HG02981 (cell line): ENCODE results near the gene RHEB.

Source experiments
- ATAC-seq: cut with Tn5 transposase; IDR thresholded peaks from one replicate; pipeline ENCODE4 v1.9.1; 2021; ENCODE audit warnings: mild to moderate bottlenecking, moderate library complexity; ENCODE audit not compliant: unreplicated experiment

RHEB gene

DNA sequence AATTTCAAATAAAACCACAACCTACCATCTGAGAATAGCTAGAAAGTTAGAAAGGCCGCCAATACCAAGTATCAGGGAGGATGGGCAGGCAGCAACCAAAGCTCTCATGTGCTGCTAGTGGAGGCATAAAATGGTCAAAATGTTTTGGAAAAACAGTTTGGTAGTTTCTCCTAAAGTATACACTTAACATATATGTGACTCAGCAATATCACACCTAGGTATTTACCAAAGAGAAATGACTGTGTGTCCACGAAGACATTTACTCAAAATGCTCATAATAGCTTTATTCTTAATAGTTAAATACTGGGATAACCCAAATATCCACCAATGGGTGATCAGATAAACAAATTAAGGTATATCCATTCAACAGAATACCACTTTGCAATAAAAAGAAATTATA is 14.3 kb downstream of the RHEB start:
- no peak for ATAC-seq

DNA sequence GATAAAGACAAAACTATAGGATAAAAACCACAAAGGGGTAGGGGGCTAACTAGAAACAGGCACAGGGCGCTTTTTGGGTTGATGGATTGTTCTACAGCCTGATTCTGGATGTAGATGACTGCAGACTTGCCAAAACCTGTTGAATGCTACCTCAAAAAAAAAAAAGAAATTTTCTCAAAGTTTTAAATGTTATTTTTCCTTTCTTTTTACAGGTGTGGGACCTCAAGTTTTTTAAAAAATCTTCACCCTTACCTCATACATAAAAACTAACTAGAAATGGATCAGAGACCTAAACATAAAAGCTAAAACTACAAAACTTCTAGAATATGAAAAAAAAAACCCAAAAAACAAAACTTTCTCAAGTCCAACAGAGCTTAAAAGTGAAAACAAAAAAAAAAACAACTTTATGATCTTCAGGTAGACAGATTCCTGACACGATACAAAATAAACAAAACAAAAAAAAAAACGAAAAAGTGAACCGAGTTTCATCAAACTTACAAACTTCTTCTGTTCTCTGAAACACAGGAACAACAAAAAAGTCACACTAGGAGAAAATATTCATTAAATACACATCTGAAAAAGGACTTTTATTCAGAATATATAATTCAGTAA is 14.9 kb downstream of the RHEB start:
- no peak for ATAC-seq

DNA sequence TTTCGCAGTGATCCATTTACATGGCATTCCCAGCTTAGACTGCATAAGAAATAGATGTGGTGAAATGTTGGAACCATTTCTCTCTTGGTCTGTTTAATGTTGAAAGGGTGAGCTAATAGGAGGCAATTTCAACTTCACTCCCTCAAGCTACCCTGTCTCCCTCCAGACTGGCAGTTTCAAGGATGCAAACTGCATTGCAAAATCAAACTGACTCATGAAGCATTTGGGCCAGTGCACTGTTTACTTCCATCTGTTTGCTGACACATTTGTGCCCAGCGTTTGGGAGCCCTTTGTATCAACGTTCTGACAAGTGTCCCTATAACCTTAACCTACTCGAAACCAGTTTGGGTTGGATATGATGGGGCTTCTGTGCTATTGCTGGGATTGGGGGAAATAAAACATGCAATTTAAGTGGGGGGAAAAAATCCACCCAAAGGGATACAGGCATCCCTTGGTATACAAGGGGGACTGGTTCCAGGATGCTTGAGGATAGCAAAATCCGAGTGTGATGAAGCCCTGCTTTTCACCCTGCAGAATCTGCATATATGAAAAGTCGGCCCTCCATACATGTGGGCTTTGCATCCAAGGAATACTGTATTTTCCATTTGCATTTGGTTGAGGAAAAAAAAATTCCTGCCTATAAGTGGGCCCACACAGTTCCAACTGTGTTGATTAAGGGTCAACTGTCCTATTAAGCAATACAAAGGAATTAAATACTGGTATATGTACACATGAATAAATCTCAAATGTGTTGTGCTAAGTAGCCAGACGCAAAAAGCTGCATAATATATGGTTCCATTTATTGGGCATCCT is 15.6 kb downstream of the RHEB start:
- no peak for ATAC-seq

DNA sequence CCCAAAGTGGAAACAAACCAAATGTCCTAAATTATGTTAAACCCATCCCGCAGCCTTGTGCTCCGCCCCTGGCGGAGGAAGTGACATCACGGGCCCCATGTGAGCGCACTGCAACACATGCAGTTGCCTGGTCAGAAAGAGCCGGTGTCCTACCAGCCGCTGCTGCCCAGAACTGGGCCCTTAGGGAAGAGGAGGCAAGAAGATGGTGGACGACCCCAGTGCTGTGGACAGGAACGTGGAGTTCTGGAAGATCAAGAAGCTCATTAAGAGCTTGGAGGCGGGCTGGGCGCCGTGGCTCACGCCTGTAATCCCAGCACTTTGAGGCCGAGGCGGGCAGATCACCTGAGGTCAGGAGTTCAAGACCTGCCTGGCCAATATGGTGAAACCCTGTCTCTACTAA is 18.0 kb downstream of the RHEB start:
- no peak for ATAC-seq

DNA sequence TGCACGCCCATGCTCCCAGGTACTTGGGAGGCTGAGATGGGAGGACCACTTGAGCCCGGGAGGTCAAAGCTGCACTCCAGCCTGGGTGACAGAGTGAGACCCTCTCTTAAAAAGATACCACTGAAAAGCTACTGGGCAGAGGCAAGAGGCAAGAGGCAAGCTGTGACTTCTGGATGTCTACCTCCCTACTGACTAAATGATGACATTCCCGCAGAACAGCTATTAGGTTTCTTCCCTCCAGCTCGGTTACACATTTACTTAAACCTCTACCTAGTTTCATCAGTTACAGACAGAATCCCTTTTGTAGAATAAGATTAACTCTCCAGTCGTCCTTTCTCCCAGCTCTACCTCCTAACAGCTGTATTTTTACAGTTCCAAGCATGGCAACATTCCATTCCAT is 21.2 kb downstream of the RHEB start:
- no peak for ATAC-seq

DNA sequence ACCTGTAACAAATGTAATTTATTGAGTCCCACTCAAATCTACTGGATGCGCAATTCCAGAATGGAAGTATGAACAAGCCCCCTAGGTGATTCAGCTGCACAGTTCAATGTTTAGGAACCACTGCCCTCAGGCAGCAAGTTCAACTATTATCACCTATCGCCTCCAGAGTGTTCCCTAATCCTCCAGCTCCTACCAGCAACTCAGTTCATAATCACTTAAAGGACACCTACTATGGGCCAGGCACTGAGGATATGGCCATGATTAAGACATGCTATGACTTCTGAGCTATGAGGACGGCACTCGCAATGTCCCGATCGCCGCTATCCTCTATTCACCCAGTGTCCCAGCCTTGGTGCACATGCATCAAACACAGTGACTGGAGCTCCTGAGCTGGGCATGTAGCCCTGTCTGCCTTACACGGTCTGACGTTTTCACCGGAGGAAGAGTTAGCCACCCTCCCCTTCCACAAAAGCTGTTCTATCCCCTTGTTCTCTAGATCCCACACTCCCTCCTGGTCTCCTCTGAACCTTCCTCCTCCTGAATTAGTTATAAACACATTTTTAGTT is 22.3 kb downstream of the RHEB start:
- ATAC-seq: no peak

DNA sequence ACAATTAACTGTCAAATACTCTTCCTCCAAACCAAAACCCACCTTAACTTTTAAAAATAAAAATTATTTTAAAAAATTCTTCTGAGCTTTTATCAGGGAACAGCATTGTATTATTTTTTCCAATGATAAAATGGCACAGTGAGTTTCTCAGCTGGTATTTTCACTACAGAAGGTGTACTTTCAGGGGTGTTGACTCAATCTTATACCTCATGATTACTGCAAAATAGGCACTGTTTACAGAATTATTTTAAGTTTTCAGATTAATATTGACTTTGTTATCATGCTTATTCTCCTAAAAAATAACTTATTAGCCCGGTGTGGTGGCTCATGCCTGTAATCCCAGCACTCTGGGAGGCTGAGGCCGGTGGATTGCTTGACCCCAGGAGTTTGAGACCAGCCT is 24.3 kb downstream of the RHEB start:
- no peak for ATAC-seq

DNA sequence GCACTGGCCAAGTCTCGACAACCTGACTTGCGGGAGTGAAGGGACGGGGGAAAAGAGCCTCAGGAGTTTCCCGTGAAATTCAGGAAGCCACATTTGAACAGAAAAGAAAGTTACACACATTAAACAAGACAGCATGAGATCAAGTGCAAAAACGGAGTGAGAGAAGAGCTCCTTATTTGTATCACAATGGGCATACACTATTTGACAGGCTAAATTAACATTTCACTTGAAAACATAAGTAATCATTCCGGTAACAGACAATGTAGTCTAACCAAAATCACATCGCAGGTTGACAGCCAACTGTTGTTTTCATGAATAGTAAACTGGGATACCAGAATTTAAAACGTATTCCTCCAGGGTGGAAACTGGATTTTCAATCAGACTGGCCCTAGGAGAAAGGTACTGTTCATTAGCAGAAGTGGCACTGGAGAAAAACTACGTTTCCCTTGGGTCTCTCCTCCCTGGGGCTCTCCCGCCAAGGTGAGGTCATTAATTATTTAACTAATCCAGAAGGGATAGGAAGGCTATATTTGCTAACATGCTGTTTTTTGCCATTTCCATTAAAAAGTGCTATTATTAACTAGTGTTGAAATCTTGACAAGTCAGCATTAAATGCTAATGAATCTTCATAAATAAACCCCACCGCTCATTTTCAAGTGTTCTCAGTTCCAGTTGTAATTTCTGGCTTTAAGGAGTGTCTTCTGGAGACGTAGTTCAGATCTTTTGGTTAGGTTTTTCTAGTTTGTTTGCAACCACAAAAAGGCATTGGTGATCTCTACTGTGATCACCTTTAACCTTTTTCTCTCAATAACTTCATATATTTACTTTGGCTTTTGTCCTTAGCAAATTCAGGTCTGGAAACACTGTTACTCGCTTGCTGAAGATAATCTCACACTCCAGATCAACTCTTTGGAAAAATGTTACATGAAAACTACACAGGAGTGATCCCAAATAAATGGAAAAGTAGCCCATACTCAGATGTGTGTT is 25.1 kb downstream of the RHEB start:
- ATAC-seq: no peak

DNA sequence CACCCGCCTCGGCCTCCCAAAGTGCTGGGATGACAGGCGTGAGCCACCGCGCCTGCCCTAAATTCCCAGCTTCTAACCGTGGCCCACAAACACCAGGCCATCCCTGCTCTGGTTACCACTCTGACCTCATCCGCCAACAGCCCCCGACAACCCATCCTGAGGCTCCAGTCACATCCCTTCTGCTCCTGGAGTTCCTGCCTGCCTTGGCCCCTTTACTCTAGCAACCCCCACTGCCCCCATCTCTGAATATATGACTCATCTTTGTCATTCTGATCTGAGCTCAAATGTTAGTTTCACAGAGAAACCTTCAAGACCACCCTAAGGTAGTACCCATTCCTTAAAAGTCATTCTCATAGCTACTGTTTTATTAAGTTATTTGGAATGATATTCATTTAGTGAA is 26.6 kb downstream of the RHEB start:
- ATAC-seq: no peak

DNA sequence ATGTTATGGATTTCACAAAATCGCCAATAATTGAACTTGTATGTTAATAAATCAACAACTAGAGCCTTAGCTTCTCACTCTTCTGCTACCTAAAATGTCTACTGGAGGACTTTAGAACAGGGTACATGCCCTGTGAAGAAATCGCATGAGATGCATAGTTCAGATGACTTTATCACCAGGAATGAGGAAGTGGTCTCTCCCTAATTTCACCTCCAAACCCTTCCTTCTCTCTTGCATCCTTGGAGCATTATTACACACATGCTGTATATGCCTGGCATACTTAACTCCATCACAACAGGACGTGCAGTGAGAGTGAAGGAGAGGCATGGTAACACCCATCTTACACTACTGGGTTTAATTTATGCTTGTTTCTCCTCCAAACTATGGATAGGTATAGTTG is 27.8 kb downstream of the RHEB start:
- ATAC-seq: no peak

DNA sequence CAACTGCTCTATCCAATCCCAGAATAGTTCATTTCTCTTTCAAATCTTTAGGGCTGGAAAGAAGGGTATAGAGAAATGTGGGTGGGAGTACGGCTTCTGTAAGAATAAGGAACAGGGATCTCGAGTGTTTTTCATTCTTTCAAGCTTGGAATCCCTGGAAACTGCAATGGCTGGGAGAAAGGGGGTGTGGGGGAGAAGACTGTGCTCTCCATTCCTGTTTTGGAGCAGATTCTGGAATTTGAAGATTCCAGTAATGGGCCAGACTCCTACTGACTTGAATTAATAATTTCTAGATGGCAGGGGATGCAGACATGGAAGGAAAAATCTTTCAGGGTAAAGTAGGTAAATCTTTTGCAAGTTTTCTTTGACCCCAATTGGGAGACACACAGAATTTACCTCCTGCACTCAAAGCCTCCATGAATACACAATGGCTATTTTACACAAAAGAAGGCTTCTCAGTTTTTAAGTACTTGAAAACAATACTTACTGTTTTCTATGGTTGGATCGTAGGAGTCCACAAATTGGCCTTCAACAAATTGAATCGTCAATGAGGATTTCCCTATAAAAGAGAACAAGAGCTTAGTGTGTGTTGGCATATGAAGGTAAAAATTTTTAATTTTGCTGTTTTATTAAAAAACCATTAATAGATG is 29.1 kb downstream of the RHEB start:
- ATAC-seq: no peak

DNA sequence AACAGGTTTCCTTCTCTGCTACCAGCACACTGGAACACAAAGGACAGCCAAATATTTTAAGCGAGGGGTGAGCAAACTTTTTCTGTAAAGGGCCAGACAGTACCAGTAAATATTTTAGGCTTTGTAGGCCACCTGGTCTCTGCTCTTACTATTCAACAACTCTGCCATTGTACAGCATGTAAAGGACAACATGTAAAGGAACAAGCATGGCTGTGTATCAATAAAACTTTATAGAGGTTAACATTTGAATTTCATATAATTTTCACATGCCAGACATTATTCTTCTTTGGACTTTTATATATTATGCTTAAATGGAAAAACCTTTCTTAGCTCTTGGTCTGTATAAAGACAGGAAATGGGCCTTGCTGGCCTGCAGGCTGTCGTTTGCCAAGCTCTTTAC is 30.2 kb downstream of the RHEB start:
- ATAC-seq: no peak

DNA sequence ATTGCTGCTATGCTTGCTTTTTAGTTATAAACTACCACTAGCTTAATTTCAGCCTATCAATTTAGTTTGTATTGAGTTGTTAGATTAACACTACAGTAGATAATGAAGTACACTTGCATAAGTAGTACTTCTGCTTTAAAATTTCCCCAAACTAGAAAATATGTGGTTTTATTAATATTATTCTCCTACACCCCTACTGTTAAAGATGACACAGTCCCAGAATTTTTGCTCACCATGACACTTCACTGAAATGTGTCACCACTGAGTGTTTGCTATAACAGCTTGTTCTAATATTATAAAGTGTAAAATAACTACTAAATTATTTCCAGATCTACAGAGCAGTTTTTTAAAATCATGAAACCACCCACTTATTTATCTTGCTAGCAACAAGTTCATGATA is 31.6 kb downstream of the RHEB start:
- ATAC-seq: no peak

DNA sequence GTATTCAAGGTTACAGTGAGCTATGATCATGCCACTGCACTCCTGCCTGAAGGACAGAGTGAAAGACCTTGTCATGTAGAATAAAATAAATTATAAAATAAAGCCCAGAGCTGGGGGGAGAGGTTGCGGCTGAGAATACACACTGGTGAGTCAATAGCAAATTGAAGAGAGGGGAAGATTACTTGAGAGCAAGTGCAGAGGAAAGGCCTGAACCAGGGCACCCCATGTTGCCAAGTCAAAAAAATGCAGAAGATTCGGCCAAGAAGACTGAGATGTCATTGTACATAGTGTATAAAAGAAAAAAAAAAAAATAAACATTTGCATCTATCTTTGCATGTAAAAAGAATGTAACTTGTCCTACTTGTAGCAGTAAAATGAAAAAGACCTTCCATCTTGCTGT is 32.5 kb downstream of the RHEB start:
- ATAC-seq: no peak

DNA sequence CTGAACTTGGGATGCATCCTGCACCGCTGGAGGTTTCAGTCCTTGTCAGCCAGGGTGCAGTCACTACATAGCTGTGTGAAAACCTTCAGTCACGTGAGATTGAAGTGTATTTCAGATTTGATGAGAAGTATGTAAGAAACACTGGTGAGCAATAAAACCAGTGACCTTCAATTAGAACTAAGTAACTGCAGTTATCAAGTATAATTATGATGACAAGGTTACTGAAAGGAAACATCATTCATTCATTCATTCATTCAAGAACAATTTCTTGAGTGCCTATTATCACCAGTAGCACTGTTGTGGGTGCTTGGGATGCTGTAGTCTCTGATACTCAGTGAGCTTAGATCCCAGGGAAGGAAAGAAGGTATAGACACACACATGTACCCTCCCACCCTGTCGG is 33.6 kb downstream of the RHEB start:
- no peak for ATAC-seq

DNA sequence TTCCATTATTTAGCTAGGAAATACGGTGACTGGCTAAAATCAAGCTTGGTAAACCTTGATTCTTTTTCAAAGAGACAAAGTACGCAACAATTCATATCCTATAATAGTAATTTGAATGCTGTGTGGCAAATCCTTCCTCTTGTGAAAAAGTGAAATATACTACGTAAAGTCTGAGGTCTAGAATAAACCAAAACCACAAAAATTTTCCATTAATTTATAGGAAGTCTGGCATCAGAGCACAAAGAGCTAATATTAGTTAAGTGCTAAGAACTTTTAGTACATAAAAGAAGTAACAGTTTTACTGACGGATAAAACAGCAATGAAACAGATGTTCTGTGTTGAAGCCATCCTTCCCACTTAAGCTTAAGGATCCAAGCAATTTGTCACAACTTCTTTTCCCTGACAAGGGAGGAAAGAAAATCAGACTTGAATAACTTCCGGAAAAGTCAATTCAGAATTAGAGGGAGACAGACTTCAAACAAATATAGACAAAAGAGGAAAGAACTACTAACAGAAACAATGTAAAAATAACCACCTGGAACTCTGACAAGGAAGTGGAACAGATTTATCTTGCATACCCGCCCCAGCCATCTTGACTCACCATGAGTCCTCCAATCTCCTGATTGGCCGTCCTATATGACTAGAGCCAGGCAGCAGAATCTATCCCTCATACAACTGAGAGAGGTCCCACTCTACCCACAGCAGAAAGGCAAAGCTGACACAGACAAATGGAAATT is 34.6 kb downstream of the RHEB start:
- ATAC-seq: no peak

DNA sequence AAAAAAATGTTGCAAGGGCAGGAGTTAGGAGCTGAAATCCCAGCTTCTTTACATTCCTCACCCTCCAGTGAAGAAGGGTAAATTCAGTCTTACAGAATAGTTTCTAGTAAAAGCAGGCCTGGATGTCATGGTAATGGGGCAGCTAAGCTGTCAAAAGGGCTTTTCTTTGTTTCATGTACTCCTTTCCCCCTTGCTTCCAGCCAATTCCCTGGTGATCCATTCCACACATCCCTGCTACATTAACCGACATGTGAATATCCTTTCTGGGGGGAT is 36.0 kb downstream of the RHEB start:
- ATAC-seq: no peak

DNA sequence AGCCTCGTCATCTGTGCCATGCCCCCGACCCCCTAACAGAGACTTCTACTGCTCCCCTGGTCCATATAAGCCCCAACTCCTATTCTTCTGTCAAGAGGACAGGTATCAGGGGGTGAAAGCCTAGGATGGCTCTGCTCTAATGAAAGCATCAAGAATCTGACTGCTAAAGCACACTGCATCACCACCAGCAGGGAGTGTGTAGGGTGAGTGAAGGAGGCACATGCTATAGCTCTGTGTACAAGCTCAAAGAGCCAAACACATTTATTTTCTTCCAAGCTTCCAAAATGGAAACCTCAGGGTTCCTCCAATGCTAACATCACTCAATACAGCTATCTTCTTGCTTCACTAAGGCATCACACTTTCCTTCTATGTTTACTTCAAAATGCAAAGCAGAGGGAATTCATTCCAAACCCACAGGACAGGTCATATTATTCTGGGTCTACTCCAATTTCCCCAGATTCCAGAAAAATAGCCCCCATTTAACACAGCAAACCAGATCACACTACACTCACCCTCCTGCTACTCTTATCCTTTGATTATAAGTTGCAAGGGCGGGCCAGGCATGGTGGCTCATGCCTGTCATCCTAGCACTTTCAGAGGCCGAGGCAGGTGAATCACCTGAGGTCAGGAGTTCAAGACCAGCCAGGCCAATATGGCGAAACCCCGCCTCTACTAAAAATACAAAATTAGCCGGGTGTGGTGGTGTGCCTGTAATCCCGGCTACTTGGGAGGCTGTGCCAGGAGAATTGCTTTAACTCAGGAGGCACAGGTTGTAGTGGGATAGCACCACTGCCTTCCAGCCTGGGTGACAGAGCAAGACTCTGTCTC is 36.6 kb downstream of the RHEB start:
- ATAC-seq: no peak

DNA sequence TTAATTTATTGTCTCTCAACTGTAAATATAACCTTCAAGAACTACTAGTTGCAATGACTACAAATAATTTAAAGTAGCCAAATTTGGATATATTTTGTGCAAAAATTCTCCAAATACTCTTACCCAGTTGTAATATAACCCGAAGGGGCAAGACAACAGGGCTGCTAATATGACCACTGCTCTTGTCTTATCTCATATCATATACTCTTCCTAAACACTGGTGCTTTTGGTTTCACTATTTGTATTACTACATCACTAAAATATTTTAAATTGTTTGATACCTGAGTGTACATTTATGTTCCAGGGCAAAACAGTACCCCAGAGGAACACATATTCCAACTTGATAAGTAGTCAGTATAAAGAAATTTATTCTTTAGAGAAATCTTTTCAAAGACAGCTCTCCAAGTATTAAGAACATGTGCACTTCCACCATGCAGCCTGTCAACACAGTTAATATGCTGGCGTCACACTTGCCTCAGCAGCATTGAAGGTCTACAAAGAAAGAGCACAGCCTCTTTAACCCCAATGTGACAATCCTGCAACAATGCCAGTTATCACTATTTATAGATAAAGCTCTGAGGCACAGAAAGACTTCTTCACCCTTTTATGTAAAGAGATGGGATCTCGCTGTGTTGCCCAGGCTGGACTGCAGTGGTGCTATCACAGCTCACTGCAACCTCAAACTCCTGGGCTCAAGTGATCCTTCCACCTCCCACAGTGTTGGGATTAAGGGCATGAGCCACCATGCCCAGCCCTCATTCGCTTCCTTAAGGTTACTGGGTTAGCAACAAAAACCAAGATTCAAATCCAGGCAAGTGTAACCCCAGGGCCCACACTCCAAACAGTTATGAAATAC is 37.8 kb downstream of the RHEB start:
- ATAC-seq: no peak
